HUES6 (cell line): ENCODE measurements around the gene NELFCD.
"Not testable (repeated sequence)": the region's sequence is repeated elsewhere in the genome, so short reads cannot be mapped to it uniquely, and the experiment has no call there.

ENCODE experiments used
- H3K27ac ChIP-seq: 2 replicates; pipeline ENCODE4 v1.7.0; 2013; ENCODE audit warnings: low read depth, mild to moderate bottlenecking, low read length, inconsistent platforms
- H3K27me3 ChIP-seq: 2 replicates; pipeline ENCODE4 v1.6.1; 2013; ENCODE audit warnings: low read length; ENCODE audit not compliant: control insufficient read depth, insufficient read depth
- H3K36me3 ChIP-seq: 2 replicates; pipeline ENCODE4 v1.6.1; 2013; ENCODE audit warnings: low read length; ENCODE audit not compliant: control insufficient read depth, insufficient read depth
- H3K4me1 ChIP-seq: 2 replicates; pipeline ENCODE4 v1.6.1; 2013; ENCODE audit warnings: low read length; ENCODE audit not compliant: control insufficient read depth, insufficient read depth
- H3K4me3 ChIP-seq: 2 replicates; pipeline ENCODE4 v1.5.1; 2013; ENCODE audit warnings: low read depth, low read length
- H3K9ac ChIP-seq: one replicate; pipeline ENCODE4 v1.6.1; 2013; ENCODE audit warnings: mild to moderate bottlenecking, low read length
- H3K9me3 ChIP-seq: 2 replicates; pipeline ENCODE4 v1.6.1; 2013; ENCODE audit warnings: low read depth, low read length; ENCODE audit not compliant: control insufficient read depth, insufficient read depth

The NELFCD gene

DNA sequence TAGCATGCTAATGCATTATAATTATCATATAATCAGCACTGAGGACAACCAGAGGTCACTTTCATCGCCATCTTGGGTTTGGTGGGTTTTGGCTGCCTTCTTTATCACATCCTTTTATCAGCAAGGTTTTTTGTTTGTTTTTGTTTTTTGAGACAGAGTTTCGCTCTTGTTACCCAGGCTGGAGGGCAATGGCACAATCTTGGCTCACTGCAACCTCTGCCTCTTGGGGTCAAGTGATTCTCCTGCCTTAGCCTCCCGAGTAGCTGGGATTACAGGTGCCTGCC, 30.8 kb downstream of the NELFCD start:
- not testable (repeated sequence) for H3K9me3 ChIP-seq, H3K36me3 ChIP-seq, H3K27ac ChIP-seq, H3K9ac ChIP-seq, H3K4me1 ChIP-seq, H3K4me3 ChIP-seq
- H3K27me3 ChIP-seq: peaks cover 31% of the 10 kb centered on the region

DNA sequence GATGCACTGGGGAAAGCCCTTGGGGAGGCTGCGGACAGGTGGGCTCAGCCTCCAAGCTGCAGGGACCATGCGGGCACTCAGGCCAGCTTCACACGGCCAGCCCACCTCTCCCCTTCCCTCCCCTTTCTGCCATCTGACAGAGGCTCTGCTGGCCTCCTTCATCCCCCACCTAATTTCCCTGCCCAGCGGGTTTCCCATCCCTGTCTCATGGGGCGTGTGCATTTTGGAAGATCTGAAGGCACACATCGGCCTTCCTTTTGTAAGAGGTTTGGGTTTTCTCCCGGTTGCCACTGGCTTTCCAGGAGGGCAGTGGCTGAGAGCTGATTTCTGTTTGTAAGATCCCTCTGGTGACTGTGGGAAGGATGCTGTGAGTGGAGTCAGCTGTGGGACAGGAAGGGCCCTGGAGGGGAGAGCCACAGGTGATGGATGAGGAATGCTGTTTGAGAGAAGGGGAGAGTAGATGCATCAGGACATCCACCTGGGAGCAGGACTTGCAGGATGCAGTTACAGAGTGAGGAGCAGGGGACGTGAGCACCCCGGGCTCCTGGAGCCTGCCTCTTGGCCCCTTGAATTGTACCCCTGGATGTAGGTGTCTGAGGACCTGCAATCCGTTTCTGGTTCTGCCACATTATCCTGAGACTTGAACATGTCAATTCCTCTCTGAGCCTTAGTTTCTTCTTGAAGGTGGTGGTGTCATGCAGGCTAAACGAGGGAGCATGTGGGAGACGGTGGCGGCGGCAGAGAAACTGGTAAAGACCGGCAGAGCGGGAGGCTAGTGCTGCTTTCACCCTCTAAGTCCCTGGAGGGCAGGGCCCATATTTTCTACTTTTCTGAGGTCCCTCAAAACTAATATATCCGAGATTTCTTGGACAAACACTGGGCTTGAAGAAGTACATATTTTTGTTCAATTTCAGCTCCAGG, 32.2 kb downstream of the NELFCD start:
- H3K9me3 ChIP-seq: no peaks in the 10 kb centered on the region
- H3K27me3 ChIP-seq: peaks cover 21% of the 10 kb centered on the region
- peaks cover 5% of the 10 kb centered on the region; the same call in 1 of the 2 replicates for H3K4me1 ChIP-seq
- no peak overlapping the region for H3K4me3 ChIP-seq
- no peaks in the 10 kb centered on the region for H3K36me3 ChIP-seq
- H3K9ac ChIP-seq: no peak overlapping the region
- no peak overlapping the region for H3K27ac ChIP-seq

DNA sequence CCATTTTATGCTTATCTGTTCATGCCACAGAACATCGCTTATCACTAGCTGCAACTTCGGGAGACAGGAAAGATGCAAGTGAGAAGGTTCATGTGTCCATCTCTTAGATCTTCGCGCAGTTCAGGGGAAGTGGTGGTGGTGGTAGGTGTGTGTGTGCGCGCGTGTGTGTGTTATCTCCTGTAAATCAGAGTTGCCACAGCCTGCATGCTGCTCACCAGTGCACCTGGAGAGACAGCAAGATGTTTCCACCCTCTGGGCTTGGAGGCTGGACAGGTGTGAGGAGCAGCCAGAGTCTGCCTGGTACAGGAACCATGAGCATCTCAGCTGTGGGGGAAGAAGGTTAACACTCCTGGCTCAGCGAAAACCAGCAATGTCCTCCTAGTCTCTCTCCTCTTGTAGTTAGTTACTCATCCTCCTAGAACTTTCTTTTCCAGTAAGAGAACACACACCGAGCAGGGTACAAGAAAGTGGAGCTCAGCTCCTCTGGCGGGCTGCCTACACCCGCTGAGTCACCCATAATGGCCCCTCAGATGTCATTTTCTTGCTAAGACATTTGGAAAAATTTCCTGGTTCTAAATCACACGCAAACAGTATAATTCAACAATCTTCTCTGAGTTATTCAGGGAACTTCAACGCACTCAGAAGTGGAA, 33.0 kb downstream of the NELFCD start:
- H3K27ac ChIP-seq: no peak overlapping the region
- H3K36me3 ChIP-seq: no peaks in the 10 kb centered on the region
- H3K27me3 ChIP-seq: peaks cover 13% of the 10 kb centered on the region
- H3K9ac ChIP-seq: no peak overlapping the region
- no peak overlapping the region for H3K4me3 ChIP-seq
- peaks cover 5% of the 10 kb centered on the region; the same call in 1 of the 2 replicates for H3K4me1 ChIP-seq
- no peaks in the 10 kb centered on the region for H3K9me3 ChIP-seq

DNA sequence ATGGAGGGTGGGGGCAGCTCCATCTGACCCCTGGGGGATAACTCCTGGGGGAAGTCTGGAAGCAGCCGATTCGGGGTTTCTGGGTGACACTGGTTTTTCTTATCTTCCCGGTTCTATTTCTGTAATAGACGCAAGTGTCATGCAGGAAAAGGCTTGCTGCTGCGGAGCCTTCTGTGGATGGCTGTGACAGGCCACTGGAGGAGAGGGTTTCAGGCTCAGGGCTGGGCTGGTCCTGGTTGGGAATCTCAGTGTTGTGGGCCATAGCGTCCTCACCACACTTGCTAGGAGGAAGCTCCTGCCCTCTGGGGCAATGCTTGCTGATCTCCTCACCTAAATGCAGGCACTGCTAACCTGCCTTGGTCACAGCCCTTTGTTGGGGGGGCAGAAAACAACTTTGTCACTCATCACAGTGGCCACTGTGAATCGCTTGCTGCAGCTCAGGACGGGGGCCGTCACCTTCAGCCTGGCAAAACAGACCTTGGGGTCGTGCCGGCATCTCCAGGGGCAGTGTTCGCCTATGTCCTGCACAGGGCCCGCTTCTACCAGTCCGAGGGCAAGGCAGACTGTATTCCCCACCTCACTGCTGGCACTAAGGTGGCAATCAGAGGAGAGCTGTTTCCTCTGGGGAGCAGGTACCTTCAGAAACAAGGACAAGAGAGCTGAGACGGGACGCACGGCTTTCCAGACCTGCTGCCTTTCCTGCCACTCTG, 33.8 kb downstream of the NELFCD start:
- Histone ChIP-seq H3K36me3 (no peaks in the 10 kb centered on the region), H3K9me3 (no peaks in the 10 kb centered on the region), H3K4me3 (no peak overlapping the region), H3K9ac (no peak overlapping the region), H3K27ac (no peak overlapping the region), H3K27me3 (peaks cover 8% of the 10 kb centered on the region; the same call in 1 of the 2 replicates), H3K4me1 (peaks cover 5% of the 10 kb centered on the region; the same call in 1 of the 2 replicates)

DNA sequence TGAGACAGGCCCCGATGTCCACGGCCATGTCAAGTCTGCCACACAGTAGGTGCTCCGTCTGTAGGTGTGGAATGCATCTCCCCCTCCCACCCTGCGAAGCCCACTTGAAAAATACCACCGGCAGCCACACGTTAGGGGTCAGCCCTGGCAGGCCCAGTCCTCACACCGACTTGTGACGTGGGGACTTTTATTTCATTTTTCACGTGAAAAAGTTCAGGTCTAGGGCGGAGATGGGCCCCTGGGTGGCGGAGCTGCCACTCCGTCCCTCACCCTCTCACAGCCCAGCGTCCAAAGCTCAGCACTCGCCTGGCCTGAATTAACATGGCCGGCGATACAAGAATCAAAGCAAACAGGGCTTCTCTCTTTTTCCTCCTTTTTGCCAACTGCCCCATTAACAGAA, 34.4 kb downstream of the NELFCD start:
- Histone ChIP-seq H3K4me1 (peaks cover 5% of the 10 kb centered on the region; the same call in 1 of the 2 replicates), H3K9ac (no peak overlapping the region), H3K36me3 (no peaks in the 10 kb centered on the region)

DNA sequence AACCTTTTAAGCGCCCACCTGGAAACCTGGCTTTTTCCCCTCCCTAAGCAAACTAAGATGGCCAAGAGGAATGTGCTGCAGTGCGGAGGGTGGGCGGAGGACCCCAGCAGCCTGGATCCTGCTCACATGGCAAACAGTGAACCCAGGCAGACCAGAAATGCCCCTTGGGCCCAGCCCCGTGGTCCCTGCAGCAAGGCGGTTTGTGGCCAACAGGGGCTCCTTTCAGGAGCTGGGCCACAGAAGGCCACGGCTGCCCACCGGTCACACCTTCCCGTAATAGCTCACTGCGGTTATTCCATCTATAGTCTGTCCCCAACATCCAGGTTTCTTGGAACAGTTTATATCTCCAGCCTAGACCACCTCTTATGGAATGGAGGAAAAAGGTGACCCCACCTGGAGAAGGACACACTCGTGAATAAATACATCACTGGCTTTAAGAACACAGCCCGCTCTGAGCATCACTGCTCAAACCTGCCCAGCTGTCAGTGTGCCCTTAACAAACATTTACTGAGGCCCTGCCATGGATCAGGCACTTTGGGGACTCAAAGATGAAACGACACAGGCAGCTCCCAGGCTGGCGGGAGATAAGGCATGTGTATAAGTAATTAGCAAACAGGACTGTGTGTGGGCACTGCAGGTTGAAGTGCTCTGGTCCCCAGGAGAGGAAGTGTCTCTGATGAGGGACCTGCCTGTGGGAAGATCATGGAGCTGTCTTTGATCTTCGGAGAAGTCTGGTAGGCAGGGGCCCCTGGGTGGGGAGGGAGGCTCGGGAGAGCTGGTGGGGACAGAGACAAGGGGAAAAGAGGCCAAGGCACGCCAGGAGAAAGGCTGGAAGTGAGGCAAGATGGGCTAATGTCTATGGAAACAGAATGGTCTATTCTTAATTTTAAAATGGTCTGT, 35.0 kb downstream of the NELFCD start:
- Histone ChIP-seq H3K27ac (no peak overlapping the region), H3K9ac (no peak overlapping the region), H3K9me3 (no peaks in the 10 kb centered on the region), H3K4me1 (peaks cover 8% of the 10 kb centered on the region; the same call in 1 of the 2 replicates), H3K36me3 (no peaks in the 10 kb centered on the region), H3K27me3 (no peaks in the 10 kb centered on the region; the same call in 1 of the 2 replicates), H3K4me3 (no peak overlapping the region)

More for the DNA sequence above, 34.4 kb downstream of the NELFCD start:
- Histone ChIP-seq H3K27me3 (peaks cover 2% of the 10 kb centered on the region; the same call in 1 of the 2 replicates), H3K27ac (no peak overlapping the region), H3K4me3 (no peak overlapping the region), H3K9me3 (no peaks in the 10 kb centered on the region)

DNA sequence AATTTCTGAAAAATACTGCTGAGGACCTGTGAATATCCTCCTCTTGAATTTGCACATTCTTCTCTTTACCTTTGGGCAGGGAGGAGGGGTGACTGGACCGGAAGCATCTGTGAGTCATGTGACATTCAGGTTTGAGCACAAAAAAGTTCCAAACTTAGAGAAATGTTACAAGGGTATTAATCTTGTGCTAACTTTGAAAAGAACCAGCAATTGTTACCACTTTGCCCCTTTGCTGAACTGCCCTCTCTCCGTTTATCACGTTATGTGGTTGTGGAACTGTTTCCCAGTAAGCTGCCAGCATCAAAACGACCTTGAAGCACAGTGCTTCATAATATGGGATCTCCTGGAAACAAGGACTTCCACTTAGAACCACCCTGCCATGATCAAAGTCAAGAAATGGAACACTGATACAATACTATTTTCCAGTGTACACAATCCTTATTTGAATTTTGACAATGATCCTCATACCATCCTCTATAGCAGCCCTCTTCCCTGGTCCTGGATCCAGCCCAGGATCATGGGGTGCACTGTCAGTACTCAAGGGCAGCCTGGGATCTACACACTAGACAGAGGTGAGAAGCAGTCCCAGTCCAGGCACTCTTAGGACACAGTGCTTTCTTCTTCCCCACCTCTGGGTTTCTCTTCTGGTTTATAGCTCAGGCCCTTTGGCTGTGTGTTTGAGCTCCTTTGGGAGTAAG, 35.9 kb downstream of the NELFCD start:
- Histone ChIP-seq H3K27ac (no peak overlapping the region), H3K4me3 (no peak overlapping the region), H3K27me3 (no peaks in the 10 kb centered on the region; the same call in 1 of the 2 replicates), H3K36me3 (no peaks in the 10 kb centered on the region), H3K9ac (no peak overlapping the region), H3K9me3 (no peaks in the 10 kb centered on the region), H3K4me1 (peaks cover 10% of the 10 kb centered on the region; the same call in 1 of the 2 replicates)

DNA sequence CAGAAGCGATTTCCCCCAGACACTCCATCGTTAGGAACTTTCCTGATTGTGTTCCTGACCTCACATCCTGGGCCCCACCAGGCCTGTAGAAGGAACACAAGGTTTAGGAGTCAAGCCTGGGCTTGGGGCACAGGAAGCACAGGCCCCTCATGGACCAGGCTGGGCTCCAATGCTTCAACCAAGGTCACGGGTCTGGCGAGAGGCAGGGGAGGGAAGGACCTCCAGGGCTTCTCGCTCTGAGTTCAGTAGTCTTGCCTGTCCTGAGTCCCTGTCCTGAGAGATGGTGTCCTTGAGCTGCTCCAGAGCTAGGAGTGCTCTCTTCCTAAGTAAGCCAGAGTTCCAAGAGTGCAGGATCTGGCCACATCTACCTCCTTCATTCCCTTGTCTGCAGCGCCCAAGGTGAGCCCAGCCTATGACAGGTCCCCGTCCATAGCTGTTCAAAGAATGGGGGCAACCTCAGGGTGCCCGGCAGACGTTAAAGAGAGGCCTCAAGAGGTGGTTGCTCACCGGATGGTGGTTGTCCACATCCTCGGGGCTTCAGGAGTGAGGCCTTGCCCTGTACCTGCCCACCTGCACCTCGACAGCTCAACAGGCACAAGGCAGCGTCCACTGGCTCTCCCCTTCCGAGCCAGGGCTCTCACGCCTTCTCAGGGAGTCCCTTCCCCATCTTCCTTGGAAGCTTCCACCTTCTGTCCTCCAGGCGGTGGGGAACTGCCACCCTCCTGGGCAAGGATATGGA, 36.6 kb downstream of the NELFCD start:
- Histone ChIP-seq H3K27ac (no peak overlapping the region), H3K4me1 (peaks cover 10% of the 10 kb centered on the region; the same call in 1 of the 2 replicates), H3K36me3 (no peaks in the 10 kb centered on the region), H3K27me3 (no peaks in the 10 kb centered on the region; the same call in 1 of the 2 replicates), H3K9ac (no peak overlapping the region), H3K9me3 (no peaks in the 10 kb centered on the region), H3K4me3 (no peak overlapping the region)

DNA sequence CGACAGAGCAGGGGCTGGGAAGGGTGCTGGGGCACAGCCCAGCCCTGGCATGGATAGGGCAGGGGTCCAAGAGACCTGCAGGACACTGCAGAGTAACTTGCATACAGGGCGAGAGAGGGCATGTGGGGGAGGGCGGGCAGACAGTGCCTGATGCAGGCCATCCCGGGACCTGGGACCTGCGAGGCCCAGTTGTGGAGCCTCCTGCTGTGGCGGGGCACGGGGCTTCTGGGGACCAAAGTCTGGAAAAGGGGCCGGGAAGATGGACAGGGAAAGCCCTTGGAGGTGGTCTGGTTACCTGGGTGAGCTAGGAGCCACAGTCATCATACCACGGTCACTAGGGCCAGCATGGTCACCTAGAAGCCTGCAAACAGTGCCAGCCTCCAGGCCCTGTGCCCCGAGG, 37.8 kb downstream of the NELFCD start:
- Histone ChIP-seq H3K4me3 (no peak overlapping the region), H3K27ac (no peak overlapping the region), H3K9me3 (no peaks in the 10 kb centered on the region), H3K27me3 (no peaks in the 10 kb centered on the region; the same call in 1 of the 2 replicates), H3K36me3 (peaks cover 6% of the 10 kb centered on the region; the same call in 1 of the 2 replicates), H3K4me1 (peaks cover 10% of the 10 kb centered on the region; the same call in 1 of the 2 replicates), H3K9ac (no peak overlapping the region)
